Superior temporal gyrus (tissue), 1 donor: ENCODE results near the gene PDIK1L.
"Not testable (repeated sequence)": the region's sequence is repeated elsewhere in the genome, so short reads cannot be mapped to it uniquely, and the experiment has no call there.

Source experiments
- DNase-seq: peaks from one replicate; pipeline ENCODE4 v3.0.0-alpha.2; 2016; ENCODE audit errors: extremely low spot score

Gene PDIK1L

GRCh38 chr1:26090893-26091292, 20.7 kb upstream of the PDIK1L start:
- DNase-seq = no peak

DNA sequence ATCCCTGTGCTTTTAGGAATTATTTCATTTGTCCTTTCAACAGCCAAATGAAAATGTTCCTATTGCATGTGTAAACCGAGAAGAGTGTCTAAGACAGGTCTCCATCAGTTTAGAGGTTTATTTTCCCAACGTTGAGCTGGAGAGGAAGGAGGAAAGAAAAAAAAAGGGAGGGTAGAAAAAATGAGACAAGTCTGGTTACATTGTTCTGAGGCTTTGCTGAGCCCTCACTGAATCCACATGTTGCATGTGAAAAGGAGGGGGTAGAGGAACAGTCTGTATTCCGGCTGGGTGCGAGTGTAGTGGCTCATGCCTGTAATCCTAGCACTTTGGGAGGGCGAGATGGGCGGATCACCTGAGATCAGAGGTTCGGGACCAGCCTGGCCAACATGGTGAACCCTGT, 19.2 kb upstream of the PDIK1L start:
- no peak for DNase-seq

DNA sequence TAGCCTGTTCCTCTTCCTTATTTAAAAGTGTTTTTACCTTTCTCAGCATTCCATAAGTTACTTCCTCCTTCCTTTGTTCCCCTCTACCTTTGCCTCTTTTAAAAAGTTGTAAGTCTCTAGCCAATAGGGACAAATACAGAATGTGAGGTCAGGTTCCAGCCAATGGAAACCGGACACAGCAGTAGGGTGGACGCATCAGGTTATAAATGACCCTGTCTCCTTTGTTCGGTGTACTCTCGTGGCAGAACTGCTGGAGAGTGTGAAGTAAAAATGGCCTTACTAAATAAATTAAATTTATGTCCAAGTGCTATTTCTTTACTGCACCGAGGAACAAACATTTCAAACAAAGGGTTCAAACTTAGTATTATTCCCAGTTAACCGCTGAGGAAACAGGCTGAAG, 18.1 kb upstream of the PDIK1L start:
- DNase-seq = not testable (repeated sequence)

DNA sequence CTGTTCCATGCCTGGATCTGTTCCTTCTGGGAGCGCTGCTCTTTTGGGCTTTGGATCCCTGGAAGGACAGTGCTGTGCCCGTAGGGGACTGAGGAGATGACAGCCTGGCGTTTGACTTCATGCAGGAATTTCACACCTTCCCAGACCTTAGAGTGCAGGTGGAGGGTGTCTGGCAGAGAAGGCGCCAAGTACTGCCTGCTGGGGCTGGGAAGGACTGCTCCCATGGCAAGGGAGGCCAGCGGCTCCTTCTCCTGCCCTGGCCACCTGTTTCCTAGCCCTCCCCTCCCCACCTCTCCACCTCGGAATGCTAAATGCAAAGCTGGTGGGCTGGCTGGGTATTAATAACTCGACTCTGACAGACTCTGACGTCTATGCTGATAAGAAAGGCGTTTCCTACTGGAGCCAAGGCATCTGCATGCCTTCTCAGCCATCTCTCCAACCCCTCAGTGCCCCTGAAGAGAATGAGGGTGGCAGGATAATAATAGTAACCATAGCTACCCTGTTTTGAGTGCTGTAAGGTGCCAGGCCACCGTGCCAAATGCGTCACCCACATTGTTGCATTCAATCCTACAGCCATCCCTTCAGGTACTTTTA, 17.5 kb upstream of the PDIK1L start:
- DNase-seq = no peak

DNA sequence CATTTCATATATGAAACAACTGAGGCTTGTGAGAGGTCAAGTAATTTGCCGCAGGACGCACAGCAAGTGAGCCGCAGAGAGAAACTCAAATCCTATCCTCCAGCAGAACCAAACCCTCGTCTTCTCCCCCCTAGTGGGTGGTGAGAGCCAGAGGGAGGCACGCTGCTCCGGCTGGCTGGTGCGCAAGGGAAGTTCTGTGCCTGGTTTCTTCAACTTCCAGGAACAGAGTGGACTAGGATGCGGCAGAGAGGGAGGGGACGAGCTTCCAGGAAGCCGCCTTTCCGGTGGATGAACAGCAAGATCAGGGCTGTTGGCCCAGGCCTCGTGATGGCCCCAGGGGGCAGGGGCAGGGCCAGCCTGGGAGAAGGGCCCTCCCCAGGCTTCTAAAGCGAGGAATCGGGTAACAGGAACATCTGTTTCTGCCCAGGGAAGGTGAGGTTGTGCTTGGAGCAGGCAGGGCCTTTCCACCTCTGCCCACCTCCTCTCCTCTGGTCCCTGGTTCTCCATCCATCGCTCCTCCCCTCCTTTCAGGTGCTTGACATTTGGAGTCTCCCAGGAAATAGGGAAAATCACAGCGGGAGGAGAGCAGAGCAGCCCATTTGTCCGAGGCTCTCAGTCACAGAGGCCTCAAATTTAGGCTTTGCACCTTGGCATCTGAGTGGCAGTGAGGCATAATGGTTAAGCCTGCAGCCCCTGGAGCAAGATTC, 16.8 kb upstream of the PDIK1L start:
- DNase-seq = no peak

GRCh38 chr1:26096471-26096870, 15.2 kb upstream of the PDIK1L start:
- DNase-seq = peak; percentile 88

DNA sequence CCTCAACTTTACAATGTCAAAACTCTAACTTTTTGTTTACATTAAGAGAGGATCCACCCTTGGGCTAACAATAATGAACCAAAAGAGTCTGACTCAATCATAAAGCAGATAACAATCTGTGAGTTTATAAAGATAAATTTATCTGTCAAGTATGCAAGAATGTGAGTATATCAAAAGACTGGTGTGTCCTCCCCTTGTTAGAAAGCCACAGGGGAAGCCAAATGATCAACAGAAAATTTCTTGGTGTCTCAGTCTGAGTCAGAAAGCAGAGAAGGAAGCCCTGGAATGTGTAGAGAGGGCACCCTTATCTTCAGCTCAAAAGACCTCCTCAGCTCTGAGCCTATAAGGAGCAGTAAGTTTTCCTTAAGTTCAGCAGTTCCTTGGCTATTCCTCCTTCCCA, 13.9 kb upstream of the PDIK1L start:
- no peak for DNase-seq

- no peak for DNase-seq
Observed at GRCh38 chr1:26098602-26099001, 13.0 kb upstream of the PDIK1L start.

DNA sequence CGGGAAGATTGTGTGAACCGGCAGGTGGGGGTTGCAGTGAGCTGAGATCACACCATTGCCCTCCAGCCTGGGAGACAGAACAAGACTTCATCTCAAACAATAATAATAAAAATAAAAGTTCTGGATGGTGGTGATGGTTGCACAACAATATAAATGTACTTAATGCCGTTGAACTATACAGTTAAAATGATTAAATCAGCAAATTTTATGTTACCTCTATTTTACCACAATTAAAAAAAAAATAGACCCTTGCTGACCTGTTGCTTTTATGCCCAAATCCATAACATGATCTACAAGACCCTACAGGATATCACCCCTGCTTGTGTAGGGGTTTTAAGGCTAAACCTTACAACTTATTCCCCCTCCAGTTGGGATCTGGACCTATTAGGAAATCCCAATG, 11.8 kb upstream of the PDIK1L start:
- no peak for DNase-seq

DNA sequence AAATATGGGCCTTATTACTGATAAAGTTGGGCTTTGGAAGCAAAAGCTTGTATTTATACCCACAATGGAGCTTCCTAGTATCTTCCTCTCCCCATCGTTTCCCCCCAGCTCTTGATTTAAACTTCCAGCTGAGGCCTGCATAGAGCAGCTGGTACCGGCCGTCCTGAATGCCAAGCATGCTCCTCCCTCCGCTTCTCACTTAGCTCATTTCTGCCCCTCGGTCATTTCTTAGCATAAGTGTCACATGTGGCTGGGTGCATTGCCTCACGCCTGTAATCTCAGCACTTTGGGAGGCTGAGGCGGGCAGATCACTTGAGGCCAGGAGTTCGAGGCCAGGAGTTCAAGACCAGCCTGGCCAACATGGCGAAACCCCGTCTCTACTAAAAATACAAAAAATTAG, 11.4 kb upstream of the PDIK1L start:
- not testable (repeated sequence) for DNase-seq

- no peak for DNase-seq
Observed at GRCh38 chr1:26102119-26102518, 9.5 kb upstream of the PDIK1L start.

- DNase-seq = no peak
Observed at GRCh38 chr1:26102526-26102925, 9.1 kb upstream of the PDIK1L start.

DNA sequence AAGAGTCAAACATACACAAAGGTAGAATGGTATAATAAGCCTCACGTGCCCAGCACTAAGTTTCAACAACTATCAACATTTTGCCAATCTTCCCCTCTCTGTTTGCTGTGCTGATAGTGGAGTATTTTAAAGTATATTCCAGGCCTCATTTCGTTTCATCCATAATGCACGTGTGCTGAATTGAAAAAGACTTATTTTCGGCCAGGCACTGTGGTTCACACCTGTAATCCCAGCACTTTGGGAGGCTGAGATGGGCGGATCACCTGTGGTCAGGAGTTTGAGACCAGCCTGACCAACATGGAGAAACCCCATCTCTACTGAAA, 6.4 kb upstream of the PDIK1L start:
- not testable (repeated sequence) for DNase-seq

DNA sequence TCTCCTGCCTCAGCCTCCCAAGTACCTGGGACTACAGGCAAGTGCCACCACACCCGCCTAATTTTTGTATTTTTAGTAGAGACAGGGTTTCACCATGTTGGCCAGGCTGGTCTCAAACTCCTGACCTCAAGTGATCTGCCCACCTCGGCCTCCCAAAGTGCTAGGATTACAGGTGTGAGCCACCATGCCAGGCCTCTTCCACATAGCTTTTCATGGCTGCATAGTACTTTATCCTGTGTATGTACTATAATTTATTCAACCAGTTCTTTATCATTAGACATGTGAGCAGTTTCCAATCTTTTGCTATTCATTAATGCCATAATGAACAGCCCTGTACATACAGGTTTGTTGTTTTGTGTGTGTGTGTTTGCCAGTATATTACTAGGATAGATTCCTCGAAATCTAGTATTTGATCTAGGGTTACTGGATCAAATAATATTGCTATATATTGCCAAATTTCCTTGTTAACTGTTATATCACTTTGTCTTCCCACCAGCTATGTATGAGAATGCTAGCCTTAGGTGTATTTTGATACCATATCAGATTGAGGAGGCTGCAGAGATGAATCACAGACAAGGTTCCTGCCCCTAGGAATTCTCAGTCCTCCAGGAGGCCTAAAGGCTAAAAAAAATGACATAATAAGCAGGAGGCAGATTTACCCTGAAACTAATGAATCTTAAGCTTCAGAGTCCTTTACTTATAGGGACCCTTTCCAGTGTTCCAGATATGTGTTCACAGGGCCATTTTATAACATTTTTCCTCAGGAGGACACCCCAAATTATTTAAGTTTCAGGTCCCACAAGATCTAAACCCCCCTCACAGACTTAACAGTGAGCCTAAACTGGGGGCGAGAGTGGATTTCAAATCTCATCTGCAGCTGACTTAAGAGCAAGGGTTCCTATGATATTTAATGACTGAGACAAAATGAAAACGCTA, 2.1 kb upstream of the PDIK1L start:
- DNase-seq = no peak

GRCh38 chr1:26110731-26111529, 694 bp upstream of the PDIK1L start:
- peak; percentile 72 for DNase-seq

DNA sequence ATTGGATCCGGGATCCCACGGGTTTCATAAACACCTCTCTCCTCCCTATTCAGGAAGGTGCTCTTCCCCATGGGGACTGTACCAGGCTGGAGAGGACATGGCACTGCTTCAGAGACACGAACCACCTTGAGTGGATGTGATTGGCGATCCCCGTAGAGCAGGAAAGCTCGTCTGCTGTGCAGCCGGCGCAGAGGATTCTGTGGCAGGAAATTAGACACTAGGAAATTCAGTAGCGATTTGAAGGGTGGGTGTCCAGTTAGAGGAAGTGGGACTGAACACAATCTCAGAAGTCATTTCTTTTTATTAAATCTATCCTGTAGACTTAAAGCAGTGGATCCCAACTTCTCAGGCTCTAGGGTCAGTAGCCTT, 767 bp downstream of the PDIK1L start:
- no peak for DNase-seq

GRCh38 chr1:26114165-26114927, 2.7 kb downstream of the PDIK1L start:
- no peak for DNase-seq

DNA sequence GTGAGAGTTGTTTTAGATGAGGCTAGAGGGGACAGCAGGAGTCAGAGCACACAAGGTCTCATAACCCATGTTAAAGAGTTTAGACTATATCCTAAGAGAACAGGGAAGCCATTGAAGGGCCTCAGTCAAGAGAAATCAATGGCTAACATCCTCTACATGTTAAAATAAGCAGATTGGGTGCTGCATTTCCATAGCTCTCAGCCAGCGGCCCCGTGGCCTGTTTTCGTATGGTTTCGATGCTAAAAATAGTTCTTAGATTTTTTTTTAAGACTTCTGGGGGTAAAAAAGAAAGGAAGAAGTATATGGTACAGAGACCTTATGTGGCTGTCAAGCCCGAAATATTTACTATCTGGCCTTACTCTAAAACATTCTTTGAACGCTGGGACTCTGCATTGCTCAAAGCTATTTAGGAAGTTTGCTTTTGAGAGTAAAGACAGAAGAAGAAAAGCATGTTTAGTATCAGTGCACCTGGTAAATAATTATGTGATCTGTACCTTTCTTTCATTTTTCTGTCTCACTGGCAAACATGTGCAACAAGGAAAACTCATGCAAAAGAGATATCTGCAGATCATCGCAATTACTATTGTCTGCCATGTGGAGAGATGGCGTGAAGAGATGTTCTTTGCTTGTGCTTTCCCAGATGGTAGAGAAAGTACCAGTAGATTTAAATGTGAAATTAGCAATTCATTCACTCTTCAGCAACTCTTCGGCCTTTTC, 8.4 kb downstream of the PDIK1L start:
- no peak for DNase-seq

- DNase-seq = no peak
Observed at GRCh38 chr1:26121854-26122773, 10.5 kb downstream of the PDIK1L start.
